HepG2 (cell line): ENCODE results near the gene HSPA1B. TPM values are rescaled to one million over a fixed set of nuclear protein-coding genes. Genes with fewer than 3 reads are reported as not detected.

Experiments
- AGO2 ChIP-seq: fragments of 200-400 bp; formaldehyde crosslinking; optimal IDR thresholded peaks from 2 replicates; pipeline ENCODE3; 2017; ENCODE audit warnings: mild to moderate bottlenecking, low read depth, low read length, moderate library complexity
- ATF7 ChIP-seq, 2 experiments: fragments of 450-650 bp in 1 of 2; sonication (generic) in 1 of 2; formaldehyde crosslinking in 1 of 2; IDR thresholded peaks; 2 replicates each; pipeline versions ENCODE4 v1.4.0 to v1.6.1; 2016 to 2020; ENCODE audit warnings: antibody characterized with exemption in 1 of 2, mild to moderate bottlenecking in 1 of 2, missing genetic modification reagents in 1 of 2
- JDP2 ChIP-seq: sonication (generic); formaldehyde crosslinking; IDR thresholded peaks from 2 replicates; pipeline ENCODE4 v1.8.1; 2022; ENCODE audit warnings: missing genetic modification reagents, borderline replicate concordance
- NR1H2 ChIP-seq: sonication (generic); formaldehyde crosslinking; IDR thresholded peaks from 2 replicates; pipeline ENCODE4 v1.8.1; 2022; ENCODE audit warnings: low read depth, missing genetic modification reagents, borderline replicate concordance
- RNF219 ChIP-seq: sonication (generic); formaldehyde crosslinking; IDR thresholded peaks from 2 replicates; pipeline ENCODE4 v1.5.0; 2020; ENCODE audit warnings: mild to moderate bottlenecking, missing genetic modification reagents
- SRSF4 ChIP-seq: fragments of 200-400 bp; formaldehyde crosslinking; IDR thresholded peaks from one replicate; pipeline ENCODE4 v1.6.1; 2018; ENCODE audit warnings: mild to moderate bottlenecking, low read depth, low read length, moderate library complexity; ENCODE audit not compliant: poor library complexity, severe bottlenecking
- ZNF230 ChIP-seq: sonication (generic); formaldehyde crosslinking; IDR thresholded peaks from 2 replicates; pipeline ENCODE4 v1.4.0; 2020; ENCODE audit warnings: mild to moderate bottlenecking, missing genetic modification reagents
- ZNF407 ChIP-seq: sonication (generic); formaldehyde crosslinking; IDR thresholded peaks from one replicate; pipeline ENCODE4 v1.5.1; 2020; ENCODE audit warnings: mild to moderate bottlenecking, missing genetic modification reagents; ENCODE audit errors: not compliant biosample characterization
- ZNF784 ChIP-seq: sonication (generic); formaldehyde crosslinking; IDR thresholded peaks from 2 replicates; pipeline ENCODE4 v1.5.1; 2020; ENCODE audit warnings: missing genetic modification reagents, mild to moderate bottlenecking, borderline replicate concordance
- ZNF792 ChIP-seq: IDR thresholded peaks from 2 replicates; pipeline ENCODE4 v1.6.1; 2016
- ZSCAN22 ChIP-seq: sonication (generic); formaldehyde crosslinking; IDR thresholded peaks from 2 replicates; pipeline ENCODE4 v1.4.0; 2020; ENCODE audit warnings: mild to moderate bottlenecking, missing genetic modification reagents
- polyA plus RNA-seq, 8 experiments: library from polyadenylated mRNA; depleted of rRNA in 3 of 8; stranded (reverse) in 7 of 8; unstranded in 1 of 8; fragments of >200 nt; fragmentation: Illumina TruSeq in 4 of 8; extraction: Trizol in 4 of 8; gene quantifications; 2 replicates each; pipeline versions ENCODE4 v1.2.1 to v1.2.3, GENCODE V29; 2011 to 2016; ENCODE audit warnings: low read depth in 4 of 8, missing spikeins in 1 of 8, mixed read lengths in 1 of 8; ENCODE audit not compliant: insufficient read depth in 1 of 8
- total RNA-seq, 5 experiments: library from RNA; depleted of rRNA; stranded (reverse); fragments of >200 nt; fragmentation: Illumina TruSeq; extraction: Trizol; gene quantifications; 2 replicates each; pipeline ENCODE4 v1.2.3, GENCODE V29; 2016; ENCODE audit warnings: low read depth in 1 of 5
- TF ChIP-seq, protein P1 (sequence below): sonication (generic); formaldehyde crosslinking; IDR thresholded peaks from 2 replicates; pipeline ENCODE4 v1.4.0; 2020; ENCODE audit warnings: missing genetic modification reagents

HSPA1B gene
- total and polyA plus RNA-seq, 2 of the 13 experiments (the other 11 are each of a cell fraction or from before 2014, with no cell fraction given), result 26.0 to 186 TPM

DNA sequence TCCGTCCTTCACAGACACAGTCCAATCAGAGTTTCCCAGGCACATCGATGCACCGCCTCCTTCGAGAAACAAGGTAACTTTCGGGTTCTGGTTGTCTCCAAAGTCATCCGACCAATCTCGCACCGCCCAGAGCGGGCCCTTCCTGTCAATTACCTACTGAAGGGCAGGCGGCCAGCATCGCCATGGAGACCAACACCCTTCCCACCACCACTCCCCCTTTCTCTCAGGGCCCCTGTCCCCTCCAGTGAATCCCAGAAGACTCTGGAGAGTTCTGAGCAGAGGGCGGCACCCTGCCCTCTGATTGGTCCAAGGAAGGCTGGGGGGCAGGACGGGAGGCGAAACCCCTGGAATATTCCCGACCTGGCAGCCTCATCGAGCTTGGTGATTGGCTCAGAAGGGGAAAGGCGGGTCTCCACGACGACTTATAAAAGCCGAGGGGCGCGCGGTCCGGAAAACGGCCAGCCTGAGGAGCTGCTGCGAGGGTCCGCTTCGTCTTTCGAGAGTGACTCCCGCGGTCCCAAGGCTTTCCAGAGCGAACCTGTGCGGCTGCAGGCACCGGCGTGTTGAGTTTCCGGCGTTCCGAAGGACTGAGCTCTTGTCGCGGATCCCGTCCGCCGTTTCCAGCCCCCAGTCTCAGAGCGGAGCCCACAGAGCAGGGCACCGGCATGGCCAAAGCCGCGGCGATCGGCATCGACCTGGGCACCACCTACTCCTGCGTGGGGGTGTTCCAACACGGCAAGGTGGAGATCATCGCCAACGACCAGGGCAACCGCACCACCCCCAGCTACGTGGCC lies at the start of gene HSPA1B (continued):
- peak; percentile 83 for TF ChIP-seq ZNF407
- TF ChIP-seq JDP2, result no peak
- TF ChIP-seq ZNF230, result no peak
- peak; percentile 89; the same call in 1 of the 2 replicates for TF ChIP-seq ZNF792 (CRISPR knock-in tag)
- TF ChIP-seq ZNF784 (CRISPR knock-in tag), result 0 out of 2 replicates have a peak, but pooled peaks have one; percentile 63
- TF ChIP-seq ATF7 (IDR thresholded peaks at IDR 0.05), result no peak
- no peak for TF ChIP-seq ATF7 (CRISPR knock-in tag; IDR thresholded peaks at IDR 0.05)
- TF ChIP-seq, protein P1, sequence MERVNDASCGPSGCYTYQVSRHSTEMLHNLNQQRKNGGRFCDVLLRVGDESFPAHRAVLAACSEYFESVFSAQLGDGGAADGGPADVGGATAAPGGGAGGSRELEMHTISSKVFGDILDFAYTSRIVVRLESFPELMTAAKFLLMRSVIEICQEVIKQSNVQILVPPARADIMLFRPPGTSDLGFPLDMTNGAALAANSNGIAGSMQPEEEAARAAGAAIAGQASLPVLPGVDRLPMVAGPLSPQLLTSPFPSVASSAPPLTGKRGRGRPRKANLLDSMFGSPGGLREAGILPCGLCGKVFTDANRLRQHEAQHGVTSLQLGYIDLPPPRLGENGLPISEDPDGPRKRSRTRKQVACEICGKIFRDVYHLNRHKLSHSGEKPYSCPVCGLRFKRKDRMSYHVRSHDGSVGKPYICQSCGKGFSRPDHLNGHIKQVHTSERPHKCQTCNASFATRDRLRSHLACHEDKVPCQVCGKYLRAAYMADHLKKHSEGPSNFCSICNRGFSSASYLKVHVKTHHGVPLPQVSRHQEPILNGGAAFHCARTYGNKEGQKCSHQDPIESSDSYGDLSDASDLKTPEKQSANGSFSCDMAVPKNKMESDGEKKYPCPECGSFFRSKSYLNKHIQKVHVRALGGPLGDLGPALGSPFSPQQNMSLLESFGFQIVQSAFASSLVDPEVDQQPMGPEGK (CRISPR knock-in tag), result peak; percentile 67
- TF ChIP-seq NR1H2 (CRISPR knock-in tag), result no peak
- TF ChIP-seq RNF219, result peak; percentile 67; the same call in 1 of the 2 replicates
- TF ChIP-seq SRSF4, result no peak
- TF ChIP-seq ZSCAN22 (CRISPR knock-in tag), result no peak
- peak; percentile 89 for TF ChIP-seq AGO2
